HG03571 (cell line): ENCODE measurements around the gene ABHD4.
A peak's percentile ranks its signal among the peaks of the same experiment; 100 is the strongest.
"Not testable (repeated sequence)": the region's sequence is repeated elsewhere in the genome, so short reads cannot be mapped to it uniquely, and the experiment has no call there.

Experiments used
- ATAC-seq: cut with Tn5 transposase; IDR thresholded peaks from one replicate; pipeline ENCODE4 v1.9.1; 2021; ENCODE audit not compliant: unreplicated experiment

The ABHD4 gene, protein sequence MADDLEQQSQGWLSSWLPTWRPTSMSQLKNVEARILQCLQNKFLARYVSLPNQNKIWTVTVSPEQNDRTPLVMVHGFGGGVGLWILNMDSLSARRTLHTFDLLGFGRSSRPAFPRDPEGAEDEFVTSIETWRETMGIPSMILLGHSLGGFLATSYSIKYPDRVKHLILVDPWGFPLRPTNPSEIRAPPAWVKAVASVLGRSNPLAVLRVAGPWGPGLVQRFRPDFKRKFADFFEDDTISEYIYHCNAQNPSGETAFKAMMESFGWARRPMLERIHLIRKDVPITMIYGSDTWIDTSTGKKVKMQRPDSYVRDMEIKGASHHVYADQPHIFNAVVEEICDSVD

DNA sequence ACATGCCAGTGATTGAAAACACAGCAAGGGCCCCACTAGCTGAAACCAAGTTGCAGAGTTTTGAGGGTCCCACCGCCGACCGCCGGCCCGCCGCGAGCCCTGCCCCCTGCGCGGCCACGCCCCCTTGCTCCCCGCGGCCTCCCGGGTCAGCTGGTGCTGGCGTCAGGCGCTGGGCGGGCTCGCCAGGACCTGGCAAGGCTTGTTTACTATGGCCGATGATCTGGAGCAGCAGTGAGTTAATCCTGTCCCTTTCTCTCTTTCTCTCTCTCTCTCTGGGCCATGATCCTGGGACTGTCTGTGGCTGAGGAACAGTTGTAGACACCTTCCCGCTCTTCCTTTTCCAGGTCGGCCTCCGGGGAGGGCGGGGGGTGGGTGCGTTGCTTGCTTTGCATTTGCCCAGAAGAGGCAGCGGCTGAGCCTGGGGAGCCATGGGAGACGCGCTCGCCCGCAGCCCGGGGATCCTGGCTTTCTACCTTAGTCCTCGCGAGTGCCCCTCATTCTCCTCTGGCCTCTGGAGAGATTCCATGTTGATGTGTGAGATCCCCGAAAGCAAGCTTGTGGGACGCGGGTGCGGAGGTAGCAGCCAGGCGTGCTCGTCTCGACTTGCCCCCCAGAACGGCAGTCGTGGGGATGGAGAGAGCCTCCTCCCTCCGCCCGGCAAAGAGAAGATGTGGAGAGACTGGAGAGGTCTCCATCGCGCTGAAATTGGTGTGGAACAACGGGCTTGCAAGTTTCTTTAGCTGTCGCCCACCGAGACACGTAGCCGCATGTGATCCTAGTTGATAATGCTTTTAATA, at the start of gene ABHD4:
Gene ABHD4 (plus strand): TSS at position 202 of the 797 bp plus-strand sequence. CDS start 7 bp downstream, at position 209.
- ATAC-seq = peak; percentile 76

DNA sequence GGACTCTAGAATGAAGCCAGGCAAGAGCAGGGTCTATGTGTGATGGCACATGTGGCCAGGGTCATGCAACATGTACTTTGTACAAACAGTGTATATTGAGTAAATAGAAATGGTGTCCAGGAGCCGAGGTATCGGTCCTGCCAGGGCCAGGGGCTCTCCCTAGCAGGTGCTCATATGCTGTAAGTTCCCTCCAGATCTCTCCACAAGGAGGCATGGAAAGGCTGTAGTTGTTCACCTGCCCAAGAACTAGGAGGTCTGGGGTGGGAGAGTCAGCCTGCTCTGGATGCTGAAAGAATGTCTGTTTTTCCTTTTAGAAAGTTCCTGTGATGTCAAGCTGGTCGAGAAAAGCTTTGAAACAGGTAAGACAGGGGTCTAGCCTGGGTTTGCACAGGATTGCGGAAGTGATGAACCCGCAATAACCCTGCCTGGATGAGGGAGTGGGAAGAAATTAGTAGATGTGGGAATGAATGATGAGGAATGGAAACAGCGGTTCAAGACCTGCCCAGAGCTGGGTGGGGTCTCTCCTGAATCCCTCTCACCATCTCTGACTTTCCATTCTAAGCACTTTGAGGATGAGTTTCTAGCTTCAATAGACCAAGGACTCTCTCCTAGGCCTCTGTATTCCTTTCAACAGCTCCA, 48.7 kb upstream of the ABHD4 start:
- no peak for ATAC-seq

DNA sequence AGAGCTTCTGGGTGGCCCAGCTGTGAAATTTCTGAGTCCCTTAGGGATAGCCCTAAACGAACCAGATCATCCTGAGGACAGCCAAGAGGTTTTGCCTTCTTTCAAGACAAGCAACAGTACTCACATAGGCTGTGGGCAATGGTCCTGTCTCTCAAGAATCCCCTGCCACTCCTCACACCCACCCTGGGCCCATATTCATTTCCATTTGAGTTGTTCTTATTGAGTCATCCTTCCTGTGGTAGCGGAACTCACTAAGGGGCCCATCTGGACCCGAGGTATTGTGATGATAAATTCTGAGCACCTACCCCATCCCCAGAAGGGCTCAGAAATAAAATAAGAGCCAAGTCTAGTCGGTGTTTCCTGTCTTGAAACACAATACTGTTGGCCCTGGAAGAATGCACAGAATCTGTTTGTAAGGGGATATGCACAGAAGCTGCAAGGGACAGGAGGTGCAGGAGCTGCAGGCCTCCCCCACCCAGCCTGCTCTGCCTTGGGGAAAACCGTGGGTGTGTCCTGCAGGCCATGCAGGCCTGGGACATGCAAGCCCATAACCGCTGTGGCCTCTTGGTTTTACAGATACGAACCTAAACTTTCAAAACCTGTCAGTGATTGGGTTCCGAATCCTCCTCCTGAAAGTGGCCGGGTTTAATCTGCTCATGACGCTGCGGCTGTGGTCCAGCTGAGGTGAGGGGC, 48.0 kb upstream of the ABHD4 start:
- no peak for ATAC-seq

DNA sequence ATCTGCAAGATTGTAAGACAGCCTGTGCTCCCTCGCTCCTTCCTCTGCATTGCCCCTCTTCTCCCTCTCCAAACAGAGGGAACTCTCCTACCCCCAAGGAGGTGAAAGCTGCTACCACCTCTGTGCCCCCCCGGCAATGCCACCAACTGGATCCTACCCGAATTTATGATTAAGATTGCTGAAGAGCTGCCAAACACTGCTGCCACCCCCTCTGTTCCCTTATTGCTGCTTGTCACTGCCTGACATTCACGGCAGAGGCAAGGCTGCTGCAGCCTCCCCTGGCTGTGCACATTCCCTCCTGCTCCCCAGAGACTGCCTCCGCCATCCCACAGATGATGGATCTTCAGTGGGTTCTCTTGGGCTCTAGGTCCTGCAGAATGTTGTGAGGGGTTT, 46.5 kb upstream of the ABHD4 start:
- ATAC-seq = no peak

DNA sequence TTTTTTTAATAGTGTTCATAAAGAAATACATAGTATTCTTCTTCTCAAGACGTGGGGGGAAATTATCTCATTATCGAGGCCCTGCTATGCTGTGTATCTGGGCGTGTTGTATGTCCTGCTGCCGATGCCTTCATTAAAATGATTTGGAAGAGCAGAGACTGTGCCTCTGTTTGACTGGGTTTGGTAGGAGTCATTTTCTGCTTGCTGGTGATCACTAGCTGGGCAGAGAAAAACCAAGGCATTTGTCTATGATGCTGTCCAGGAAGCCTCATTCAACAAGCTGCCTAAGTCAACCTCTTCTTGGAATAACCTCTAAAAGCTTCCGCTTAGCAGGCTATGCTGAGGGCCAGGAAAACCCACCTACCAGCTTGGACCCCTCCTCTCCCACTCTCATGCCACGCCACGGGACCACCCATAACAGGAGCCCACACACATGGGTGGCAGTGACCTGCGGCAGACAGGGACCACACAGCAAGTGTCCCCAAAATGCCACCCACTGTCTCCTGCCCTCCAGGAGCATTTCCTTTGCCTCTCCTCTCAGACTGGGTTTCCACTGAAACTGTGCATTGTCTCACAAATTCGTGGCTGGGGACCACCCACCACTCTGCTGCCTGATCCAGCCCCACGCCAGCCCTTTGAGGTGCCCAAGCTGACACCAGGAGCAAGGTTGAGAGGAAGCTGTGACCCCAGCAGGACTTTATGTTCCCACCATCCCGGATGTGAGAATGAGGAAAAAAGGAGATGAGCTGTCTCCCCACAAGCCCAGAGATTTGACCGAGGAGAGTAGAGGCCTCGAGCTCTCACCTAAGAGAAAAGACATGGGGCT, 45.9 kb upstream of the ABHD4 start:
- ATAC-seq = no peak

DNA sequence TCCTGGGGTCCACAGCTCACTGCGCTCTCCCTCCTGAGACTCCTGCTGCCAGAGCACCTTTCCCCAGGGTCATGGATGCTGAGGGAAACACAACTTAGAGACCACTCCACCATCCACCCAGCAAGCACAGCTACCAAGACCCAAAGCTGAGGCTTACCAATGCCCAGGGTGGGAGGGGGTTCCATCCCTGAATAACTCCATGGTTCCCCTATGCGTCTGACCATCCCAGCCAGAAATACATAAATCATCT, 45.3 kb upstream of the ABHD4 start:
- ATAC-seq = no peak

DNA sequence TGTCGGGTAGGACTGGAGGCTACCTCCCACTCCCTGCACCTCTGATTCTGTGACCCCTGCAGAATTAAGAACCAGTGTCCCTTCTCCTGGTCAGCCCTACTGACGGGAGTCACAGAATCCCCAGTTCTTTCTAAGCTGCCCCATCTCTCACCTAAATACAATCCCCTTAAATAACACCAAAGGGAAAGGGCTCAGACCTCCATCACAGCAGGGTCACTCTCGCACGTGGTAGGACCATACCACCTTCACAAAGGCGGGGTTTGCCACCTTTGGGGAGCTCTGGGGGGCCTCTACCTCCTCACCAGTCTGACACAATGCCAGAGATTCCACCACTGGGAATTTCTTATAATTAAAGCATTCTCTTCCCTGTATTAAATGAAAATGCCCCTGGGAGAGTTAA, 44.7 kb upstream of the ABHD4 start:
- no peak for ATAC-seq

DNA sequence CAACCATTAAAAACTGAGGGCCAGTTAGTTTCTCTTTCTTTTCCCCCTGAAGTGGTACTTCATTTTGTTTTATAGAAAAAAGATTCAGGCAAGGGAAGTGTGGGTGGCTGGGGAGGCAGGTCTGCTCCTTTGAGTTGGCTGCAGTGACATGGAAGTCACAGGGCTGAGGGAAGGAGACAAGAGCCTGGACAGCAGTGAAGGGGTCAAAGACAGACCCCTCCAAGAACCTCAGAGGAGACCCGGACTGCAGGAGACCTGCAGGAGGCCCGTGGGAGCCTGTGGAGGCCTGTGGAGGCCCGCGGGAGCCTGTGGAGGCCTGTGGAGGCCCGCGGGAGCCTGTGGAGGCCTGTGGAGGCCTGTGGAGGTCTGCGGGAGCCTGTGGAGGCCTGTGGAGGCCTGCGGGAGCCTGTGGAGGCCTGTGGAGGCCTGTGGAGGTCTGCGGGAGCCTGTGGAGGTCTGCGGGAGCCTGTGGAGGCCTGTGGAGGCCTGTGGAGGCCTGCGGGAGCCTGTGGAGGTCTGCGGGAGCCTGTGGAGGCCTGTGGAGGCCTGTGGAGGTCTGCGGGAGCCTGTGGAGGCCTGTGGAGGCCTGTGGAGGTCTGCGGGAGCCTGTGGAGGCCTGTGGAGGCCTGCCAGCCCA, 44.1 kb upstream of the ABHD4 start:
- not testable (repeated sequence) for ATAC-seq

DNA sequence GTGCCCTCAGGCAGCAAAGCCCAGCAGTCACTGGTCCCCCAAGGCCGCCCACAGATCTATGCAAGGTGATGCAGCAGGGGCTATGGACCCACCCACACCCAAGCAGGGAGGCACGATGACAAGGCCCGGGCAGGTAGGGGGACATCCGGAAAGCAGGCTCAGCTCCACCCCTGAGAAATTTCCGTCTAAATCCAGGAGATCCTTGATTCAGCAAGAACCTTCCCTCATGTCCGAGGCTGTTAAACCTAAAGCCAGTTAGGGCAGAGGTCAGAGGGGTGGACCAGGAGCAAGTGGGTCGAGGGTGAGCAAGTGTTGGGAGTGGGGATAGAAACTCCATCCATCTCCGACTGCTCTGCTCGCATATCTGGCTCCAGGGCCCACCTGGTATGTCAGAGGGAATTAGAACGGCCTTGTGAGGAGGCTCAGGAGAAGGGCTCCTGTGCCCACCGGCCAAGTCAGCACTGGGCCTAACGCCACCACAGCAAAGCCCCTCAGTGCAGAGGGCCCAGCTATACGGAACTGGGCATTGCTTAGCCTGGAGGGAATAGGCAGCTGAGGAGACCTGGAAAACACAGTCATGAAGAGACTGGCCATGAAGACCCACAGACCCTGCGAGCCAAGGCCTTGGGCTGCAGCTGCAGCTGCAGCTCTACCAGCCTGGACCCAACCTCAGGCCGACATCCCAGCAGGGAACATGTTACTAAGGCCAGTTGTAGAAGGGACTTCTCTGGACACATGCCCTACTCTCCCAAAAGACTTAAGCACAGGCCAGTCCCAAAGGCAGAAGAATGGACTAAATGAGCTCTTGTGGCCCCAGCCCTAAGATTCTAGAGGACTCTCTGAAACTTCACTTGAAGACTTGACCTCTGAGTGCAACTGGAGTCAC, 43.4 kb upstream of the ABHD4 start:
- no peak for ATAC-seq

DNA sequence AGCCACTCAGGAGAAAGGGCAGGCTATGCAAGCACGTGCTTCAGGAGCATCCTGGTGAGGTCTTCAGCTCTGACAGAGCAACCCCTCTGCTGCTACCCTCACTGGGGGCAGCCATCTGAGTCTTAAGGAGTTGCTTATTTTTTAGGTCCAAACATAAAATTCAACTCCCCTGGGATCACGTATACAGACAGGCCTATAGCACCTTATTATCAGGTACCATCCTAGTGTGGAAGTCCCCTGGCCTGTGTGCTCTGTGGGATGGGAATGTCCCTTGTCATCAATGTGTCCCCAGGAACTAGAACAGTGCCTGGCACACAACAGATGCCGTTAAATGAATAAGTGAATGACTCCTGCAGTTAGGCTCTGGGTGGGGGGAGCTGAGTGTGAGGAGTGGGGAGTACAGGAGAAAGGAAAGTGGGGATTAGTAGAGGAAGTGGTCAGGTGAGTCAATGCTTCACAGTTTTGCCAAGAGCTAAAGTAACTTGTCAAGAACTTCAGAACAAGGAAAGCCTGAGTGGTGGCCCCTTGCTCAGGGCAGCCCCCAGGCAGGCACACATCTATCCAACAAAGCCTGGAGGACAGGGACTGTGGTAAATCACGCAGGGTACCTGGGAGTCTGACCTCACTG, 42.6 kb upstream of the ABHD4 start:
- ATAC-seq = peak; percentile 9

DNA sequence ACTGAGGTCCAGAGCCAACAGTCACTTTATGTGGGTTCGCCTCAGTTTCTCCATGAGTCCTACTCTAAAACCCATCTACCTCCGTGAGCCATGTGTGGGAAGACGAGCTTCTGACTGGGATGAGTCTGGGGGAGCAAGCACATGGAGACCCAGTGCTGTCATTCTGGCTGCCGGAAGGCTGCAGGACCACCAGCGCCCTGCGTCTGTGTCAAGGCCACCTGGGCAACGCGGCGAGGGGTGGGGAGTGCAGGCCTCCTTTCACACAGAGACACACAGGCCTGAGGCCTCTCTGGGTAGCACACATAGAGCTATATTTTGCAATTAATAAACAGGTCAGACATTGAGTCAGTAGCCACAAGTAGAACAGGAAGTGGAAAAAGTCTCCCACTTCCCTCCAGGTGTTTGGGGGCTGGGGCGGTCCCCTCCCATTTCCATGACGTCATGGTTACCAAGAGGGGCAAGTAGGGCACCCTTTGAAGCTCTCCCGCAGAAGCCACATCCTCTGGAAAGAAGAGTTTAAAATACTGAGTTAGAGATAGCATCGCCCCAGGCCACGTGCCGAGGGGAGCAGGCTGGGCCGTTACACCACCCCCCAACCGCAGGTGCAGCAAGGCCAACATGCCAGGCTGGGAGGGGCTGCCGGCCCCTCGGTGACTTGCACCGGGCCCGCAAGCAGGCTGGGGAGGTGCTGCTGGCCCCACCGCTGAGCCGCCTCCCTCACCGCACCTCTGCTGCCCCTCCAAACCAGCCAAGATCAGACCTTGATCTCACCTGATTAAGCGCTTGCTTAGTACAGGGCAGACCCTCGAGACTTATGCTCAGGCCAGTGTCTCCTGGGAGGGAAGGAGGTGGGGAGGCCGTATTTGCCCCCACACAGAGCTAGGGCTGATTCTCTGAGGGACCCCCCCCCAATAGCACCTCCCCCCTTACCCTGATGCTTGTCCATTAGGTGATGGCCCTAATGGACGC, 41.8 kb upstream of the ABHD4 start:
- peak; percentile 66 for ATAC-seq

DNA sequence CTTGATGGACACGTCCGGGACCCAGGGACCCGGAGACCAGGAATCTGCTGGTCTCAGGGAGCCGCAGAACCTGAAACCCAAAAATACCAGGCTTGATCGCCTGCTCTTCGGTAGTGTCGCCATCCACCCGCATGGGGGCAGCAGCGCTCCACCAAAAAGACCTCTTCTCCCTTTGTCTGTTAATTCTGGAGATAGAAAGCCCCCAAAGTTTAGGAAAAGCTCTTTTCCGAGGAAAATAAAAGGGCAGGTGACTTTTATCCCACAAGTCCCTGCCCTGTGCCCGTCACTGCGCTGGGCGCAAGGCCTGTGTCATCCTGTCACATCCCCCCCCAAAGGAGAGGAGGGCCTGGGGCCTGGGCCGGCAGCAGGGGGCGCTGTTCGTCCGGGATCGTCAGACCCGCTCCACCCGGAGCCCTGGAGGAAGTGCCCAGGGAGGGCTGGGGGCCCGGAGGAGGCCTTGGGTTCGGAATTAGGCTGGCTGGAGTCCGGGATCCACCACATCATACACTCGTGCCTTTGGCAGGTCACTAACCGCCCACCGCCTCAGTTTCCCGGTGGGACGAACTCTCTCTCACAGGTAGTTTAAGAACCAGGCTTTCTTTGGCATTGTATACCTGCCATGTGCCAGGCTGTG, 41.0 kb upstream of the ABHD4 start:
- peak; percentile 31 for ATAC-seq

DNA sequence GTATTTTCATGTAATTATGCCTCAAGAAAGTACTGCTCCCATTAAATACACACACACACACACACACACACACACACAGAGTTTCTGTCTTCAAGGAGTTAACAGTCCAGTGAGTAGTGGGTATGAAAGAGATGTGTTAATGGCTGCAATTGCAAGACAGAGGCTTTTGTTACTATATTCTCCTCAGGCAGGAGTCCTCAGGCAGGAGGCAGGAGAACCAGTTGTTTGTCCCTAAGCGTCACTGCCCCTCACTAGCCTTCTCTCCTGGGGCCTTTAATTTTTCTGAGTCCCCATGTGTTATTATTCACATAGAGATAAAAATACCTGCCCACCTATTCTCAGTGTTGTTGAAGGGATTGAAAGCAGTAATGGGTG, 40.3 kb upstream of the ABHD4 start:
- ATAC-seq = no peak

DNA sequence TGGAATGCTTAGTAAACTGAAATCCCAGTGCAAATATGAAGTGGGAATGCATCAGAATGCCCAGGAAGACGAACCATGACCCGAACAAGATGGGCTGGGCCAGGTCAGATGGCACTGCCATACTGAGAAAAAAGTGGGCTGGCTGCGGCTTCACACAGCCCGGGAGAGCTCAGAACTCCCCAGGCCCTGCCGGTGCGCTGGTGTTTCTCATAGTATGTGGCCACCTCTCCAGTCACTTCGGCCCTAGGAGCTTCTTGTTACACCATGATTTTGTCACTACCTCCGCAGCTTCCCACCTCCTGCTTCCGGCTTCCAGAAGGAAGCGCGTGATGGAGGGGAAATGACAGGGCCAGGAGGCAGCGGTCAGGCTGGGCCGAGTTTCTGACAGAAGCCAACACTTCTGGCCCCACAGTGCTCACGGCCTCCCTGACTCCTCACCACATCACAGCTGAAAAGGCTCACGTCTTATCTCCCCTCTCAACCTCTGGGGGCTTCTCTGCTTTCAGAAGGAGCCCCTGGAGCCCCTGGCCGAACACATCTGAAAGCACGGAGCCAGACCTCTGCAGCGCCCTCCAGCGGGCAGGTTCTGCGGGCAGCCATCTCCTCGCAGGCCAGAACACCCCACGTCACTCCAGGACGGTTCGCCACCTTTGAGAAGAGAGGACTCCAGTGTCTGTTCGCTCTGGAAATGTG, 39.7 kb upstream of the ABHD4 start:
- no peak for ATAC-seq

DNA sequence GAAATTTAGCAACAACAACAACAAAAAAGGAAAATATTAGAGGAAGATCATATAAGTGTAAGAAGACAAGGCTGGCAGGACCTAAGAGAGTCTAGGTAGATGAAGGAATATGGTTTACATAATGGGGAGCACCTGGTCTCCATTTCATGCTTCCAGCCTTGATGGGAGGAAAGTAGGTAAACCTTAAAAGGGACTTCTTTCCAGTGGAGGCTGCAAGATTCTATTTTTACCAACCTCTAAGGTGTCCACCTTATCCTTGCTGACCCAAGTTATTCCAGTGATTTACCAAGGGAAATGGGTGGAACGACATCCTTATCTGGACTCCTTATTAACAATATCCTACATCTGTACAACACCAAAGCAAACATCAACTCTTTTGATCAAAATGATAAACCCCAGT, 39.1 kb upstream of the ABHD4 start:
- no peak for ATAC-seq

DNA sequence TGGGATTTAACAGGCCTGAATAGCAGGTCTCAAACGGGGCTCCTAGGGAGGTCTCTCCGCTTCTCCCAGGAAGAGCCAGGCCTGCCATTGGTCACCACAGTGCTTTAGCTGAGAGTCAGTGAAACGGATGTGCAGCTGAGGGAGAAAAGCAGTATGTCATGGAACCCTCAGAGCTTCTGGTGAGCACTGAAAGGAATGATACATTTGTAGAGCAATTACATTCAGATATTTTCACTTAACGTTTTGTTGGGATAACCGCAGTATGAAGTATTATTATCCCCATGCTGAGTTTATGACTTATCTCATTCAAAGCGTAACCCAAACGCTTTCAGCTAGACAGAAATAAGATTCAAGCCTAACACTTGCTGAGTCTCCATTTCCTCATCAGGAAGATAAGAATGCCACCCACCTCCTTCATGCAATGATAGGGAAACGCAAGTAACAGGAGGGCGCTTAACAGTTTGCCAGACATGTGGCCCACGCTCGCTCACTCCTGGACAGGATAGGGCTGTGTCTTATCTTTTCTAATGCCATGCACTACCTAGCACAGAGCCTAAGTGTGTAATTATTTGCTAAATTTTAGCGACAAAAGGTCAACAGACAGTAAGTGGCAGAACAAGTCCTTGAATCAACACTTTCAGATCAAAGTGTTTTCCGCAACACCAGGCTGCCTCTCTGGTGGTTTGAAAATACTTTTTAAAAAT, 37.3 kb upstream of the ABHD4 start:
- ATAC-seq = no peak
